Activated CD4-positive, alpha-beta T cell treated with anti-CD3 and anti-CD28 coated beads for 1 hour (primary cell): ENCODE data around the gene BCKDK.
A peak's percentile ranks its signal among the peaks of the same experiment; 100 is the strongest.
"Not testable (repeated sequence)": the region's sequence is repeated elsewhere in the genome, so short reads cannot be mapped to it uniquely, and the experiment has no call there.

Source experiments
- DNase-seq: peaks from one replicate; pipeline ENCODE4 v3.0.0-alpha.2; 2020

The BCKDK gene

GRCh38 chr16:31129568-31130335, 21.6 kb downstream of the BCKDK start:
- no peak for DNase-seq

- no peak for DNase-seq
These were observed 22.2 kb downstream of the BCKDK start for GRCh38 chr16:31130336-31130891.

GRCh38 chr16:31130899-31131298, 22.7 kb downstream of the BCKDK start:
- no peak for DNase-seq

GRCh38 chr16:31131416-31131815, 23.2 kb downstream of the BCKDK start:
- DNase-seq, result no peak

GRCh38 chr16:31131841-31132271, 23.7 kb downstream of the BCKDK start:
- no peak for DNase-seq

DNA sequence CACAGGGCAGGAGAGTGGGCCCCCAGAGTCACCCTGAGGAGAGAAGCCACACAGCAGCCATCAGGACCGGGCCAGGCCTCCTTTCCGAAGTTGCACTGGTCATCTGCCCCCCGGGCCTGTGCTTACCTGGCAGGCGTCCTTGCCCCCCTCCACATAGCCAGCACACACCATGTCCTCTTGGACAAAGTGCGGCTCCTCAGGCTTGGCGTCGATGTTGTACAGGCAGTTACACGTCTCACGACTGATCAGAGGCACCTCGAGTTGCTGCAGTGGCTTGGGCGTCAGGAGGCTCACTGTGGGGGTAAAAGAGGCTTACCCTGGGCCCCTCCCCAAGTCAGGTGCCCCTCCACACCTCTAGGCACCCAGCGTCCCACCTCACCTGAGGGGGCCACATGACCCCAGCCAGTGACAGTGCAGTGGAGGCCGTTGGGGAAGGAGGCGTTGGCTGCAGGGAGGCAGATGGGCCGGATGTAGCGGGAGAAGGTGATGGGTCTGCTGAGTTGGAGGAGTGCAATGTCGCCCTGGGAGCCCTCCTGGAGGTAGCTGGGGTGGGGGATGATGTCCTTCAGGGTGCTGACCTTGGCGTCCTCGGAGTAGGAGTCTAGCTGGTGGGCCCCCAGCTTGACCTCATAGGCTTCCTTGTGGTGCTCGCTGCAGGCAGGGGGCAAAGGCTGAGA, 24.3 kb downstream of the BCKDK start:
- DNase-seq, result no peak

DNA sequence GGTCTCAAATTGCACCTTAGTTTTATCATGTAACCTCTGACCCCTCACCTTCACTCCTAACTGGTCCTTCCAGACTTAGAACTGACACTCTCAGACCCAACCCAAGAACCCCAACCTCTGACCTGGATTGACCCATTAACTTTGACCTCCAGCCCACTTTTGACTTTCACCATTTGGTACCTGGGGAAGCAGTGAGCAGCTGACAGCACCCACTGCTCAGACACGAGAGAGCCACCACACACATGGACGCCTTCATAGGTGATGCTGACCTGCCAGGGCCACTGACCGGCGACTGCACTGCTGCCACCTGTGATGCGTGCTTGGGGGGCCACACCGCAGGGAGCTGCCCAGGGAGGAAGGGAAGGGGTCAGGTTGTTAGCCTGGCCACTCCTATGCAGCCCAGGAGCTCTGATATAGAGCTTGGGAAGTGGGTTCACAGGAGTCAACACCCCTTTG, 24.9 kb downstream of the BCKDK start:
- no peak for DNase-seq

DNA sequence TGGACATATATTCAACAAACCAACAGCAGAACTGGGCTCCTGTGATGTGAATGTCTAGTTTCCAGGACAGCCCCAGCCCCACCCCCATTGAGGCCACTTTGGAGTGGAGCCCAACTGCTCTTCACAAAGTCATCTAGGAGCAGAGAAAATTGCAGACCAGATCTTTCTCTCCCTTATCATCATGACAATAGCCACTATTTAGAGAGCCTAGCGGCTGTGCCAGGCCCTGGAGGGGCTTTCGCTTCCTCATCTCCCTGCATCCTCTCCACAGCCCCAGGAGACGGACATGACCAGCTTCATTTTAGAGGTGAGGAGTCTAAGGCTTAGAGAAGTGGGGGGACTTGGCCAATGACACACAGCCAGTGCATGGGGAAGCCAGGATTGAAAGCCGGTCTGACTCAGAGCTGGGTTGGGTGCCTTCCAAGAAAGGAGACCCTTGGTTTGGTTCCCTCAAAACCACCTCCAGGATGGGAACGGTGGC, 25.9 kb downstream of the BCKDK start:
- DNase-seq, result no peak

DNA sequence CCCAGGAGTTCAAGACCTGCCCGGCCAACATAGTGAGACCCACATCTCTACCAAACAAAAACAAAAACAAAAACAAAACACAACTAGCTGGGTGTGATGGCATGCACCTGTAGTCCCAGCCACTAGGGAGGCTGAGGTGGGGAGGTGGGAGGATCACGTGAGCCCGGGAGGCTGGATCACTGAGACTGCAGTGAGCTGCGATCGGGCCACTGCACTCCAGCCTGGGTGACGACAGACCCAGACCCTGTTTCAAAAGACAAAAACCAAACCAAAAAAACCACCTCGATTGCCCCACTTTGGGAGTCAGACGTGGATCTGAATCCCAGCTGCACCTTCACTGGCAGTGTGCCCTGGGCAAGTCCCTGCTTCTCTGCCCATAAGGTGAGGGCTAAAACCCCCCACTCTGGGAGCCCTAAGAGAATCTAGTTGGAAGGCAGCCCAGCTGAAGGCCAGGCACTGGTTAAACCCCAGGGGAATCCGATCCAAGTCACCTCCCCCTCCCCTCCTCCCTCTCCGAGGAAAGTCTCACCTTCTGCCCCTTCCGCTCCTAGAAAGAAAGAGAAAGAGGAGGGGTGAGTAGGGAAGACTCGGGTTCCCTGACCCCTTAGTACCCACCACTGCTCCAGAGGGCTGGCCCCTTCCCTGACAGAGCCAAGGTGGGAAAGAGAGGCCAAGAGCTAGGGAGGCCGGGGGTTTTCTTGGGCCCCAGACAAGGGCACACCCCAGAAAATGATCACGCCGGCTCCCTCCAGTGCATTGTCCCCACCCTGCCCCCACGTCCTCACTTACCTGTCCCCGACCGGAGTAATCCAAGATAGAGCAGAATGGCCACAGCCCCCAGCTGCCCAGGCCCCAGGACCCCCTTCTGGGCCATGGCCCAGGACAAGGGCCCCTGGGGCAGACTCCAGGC, 26.7 kb downstream of the BCKDK start:
- DNase-seq, result no peak

- DNase-seq, result no peak
These were observed 27.5 kb downstream of the BCKDK start, which contains the start of gene PRSS8 for GRCh38 chr16:31135535-31136286. Gene PRSS8 (minus strand): TSS chr16:31135727. CDS start chr16:31135498, 229 bp downstream.

DNA sequence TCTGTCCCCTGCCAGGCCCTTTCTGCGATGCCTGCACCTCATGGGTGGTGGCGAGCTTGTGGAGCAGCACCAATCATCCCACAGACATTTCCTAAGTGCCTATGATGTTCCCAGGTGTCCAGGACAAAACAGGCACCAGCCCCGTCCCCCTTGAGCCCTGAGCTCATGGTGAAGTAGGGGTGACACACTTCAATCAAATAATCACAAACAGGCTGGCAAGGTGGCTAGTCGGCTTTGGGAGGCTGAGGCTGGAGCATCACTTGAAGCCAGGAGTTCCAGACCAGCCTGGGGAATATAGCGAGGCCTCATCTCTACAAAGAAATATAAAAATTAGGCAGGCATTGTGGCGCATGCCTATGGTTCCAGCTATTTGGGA, 28.1 kb downstream of the BCKDK start:
- DNase-seq, result no peak

- DNase-seq, result not testable (repeated sequence)
These were observed 28.8 kb downstream of the BCKDK start for GRCh38 chr16:31136822-31137499.

DNA sequence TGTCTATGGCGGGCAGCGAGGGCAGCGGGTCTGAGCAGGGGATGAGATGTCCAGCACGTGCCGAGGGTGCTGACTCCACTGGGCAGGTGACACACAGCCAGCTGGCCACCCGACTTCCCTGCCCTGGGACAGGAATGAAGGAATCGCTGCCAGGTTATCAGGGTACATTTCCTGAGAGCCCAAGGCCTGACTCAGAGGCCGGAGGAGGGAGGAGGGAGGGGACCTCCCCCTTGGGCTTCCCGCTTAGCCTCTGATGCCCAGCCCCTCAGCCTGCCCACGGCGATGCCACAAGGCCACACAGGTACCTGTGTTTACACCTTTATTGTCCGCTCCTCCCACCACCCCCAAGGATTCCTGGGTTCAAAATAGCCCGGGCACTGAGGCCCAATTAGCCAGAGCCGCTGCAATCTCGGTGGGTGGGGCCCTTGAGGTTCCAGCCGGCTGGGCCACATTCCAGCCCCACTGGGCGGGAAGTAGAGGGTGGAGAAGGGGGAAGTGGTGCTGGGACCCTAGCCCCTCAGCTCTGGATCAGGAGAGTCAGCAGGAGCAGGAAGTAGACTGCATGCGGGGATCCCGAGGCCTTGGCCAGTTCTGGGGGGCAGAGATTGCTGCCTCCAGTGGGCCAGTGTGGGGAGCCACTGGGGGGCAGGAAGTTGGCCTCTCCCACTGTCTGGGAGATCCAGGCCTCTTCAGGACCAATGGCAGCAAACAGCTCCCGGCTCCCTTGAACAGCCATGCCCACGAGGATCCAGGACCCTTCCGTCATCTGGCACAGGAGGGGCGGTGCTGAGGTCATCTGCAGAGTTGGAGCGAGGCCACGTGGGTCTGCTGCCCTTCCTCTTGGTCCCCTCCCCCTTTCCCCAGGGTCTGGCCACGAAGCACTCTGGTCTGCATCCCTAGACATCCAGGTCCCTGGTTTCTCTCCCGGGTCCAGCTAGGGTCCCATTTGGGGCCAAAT, 30.7 kb downstream of the BCKDK start:
- DNase-seq, result no peak

- not testable (repeated sequence) for DNase-seq
These were observed 32.9 kb downstream of the BCKDK start for GRCh38 chr16:31141071-31141469.

DNA sequence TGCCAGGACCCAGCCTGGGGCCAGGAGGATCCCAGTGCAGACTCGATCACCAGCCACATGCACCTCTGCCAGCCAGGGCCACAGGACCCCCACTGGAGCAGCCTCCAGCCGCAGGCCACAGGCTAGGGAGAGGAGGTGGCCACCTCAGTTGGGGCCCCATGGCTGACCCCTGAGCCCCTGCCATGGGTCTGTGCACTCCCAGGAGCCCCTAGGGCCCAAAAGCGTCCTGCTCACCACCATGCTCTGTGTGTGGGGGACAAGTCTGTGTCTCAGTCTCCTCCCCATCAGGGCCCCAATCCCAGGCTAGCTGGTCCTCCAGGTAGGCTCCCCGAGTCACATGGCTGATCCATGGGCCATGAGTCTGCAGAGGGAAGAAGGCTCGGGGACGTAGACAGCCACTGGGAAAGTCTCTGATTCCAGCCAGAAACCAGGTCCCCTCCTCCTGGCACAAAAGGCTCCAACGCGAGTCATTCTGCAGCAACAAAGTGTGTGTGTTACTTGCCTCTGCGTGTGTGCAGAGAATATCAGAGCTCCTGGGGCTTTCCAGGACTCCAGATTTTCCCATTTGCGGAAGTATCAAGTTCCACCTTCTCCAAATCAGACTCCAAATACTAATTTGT, 33.4 kb downstream of the BCKDK start:
- no peak for DNase-seq

DNA sequence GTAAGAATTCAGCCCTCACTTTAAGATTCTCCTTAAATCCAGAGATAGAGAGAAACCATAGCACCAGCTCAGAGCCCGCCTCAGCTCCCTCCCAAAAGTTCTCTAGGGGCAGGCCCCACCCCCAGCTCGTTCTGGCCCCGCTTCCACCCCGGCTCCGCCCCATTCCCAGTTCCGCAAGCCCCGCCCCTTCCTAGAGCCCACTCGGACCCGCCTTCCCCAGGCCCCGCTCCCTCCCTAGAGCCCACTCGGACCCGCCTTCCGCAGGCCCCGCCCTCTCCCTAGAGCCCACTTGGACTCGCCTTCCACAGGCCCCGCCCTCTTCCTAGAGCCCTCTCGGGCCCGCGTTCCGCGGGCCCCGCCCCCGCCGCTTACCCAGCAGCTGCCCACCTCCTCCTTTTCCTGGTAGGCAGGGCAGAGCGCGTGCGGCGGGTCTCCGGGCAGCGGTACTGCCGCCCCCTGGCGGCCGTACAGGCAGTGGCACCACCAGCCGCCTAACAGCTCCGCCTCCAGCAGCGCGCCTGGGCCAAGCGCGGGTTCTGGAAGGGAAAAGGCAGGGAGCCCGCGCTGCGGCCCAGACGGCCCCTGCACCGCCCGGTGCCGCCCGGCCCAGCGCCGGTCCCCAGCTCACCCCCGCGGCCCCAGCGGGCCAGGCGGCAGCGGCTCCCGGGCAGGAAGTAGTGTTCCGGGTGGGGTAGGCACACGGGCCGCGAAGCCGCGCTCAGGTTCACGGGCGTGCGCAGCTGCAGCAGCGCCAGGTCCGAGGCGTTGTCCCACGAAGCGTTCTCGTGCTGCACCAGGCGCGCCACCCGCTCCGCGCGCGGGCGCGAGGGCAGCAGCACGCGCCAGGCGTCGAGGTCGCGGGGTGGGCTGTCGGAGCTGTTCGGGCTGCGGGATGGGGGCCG, 34.2 kb downstream of the BCKDK start:
- DNase-seq, result peak; percentile 94

DNA sequence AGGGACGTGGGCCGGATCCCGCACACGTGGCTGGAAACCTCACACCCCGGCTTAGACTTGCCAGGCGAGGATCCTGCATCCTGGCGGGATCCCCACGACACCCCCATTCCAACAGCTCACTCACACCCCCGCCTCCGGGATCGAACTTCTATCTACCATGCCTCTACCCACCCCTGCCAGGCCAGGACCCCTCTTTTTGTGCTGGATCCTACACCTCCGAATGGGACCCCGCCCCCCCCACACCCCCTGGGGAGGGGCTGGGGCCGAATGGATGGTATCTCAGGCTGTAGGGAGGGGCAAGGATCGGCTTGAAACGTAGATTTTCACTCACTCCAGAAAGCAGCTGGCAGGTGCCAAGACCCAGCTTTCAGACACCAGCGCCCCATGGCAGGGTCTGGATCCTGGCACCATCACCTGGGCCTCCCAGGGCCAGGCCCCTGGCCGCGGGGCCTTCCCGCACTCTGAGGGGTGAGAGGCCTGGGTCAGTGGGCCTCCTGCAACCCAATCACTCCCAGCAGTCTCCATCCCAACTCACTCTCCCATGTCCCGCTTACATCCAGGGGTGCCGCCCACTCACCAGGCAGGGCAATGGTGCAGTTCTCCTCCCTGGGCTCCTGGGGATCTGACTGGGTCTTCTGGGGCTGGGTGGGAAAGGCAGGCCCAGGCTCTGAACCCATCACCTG, 35.0 kb downstream of the BCKDK start:
- DNase-seq, result no peak

- no peak for DNase-seq
These were observed 35.5 kb downstream of the BCKDK start for GRCh38 chr16:31143694-31144148.
